SK-N-SH treated with all-trans-retinoic acid at 6 μM for 48 hours (cell line): ENCODE measurements around the gene DIABLO.
A peak's percentile ranks its signal among the peaks of the same experiment; 100 is the strongest.

Source experiments
- ATAC-seq: fragments of 200-7000 bp; cut with Tn5 transposase; 3 replicates; pipeline ENCODE4 v1.9.1; 2020; ENCODE audit warnings: mild to moderate bottlenecking, moderate library complexity
- ARNTL ChIP-seq: fragments of 450-650 bp; formaldehyde crosslinking; IDR thresholded peaks from 2 replicates; pipeline ENCODE4 v1.5.0; 2020; ENCODE audit warnings: low read depth, mild to moderate bottlenecking, moderate library complexity, borderline replicate concordance
- BACH2 ChIP-seq: fragments of 250-450 bp; sonication (Bioruptor Pico); IDR thresholded peaks from 2 replicates; pipeline ENCODE4 v1.9.0; 2021; ENCODE audit warnings: mild to moderate bottlenecking, borderline replicate concordance
- CSDC2 ChIP-seq: fragments of 250-450 bp; sonication (Bioruptor Pico); IDR thresholded peaks from 2 replicates; pipeline ENCODE4 v1.5.0; 2020; ENCODE audit warnings: mild to moderate bottlenecking, moderate library complexity
- ESRRG ChIP-seq: fragments of 250-450 bp; sonication (Bioruptor Pico); IDR thresholded peaks from 2 replicates; pipeline ENCODE4 v1.6.1; 2021; ENCODE audit warnings: mild to moderate bottlenecking
- GLIS3 ChIP-seq: fragments of 250-450 bp; sonication (Bioruptor Pico); IDR thresholded peaks from 2 replicates; pipeline ENCODE4 v1.5.0; 2020; ENCODE audit warnings: mild to moderate bottlenecking, moderate library complexity
- ISL1 ChIP-seq: fragments of 250-450 bp; sonication (Bioruptor Pico); IDR thresholded peaks from 2 replicates; pipeline ENCODE4 v2.1.2; 2022; ENCODE audit warnings: mild to moderate bottlenecking, moderate library complexity
- PPARA ChIP-seq: fragments of 250-450 bp; sonication (Bioruptor Pico); IDR thresholded peaks from 2 replicates; pipeline ENCODE4 v1.5.0; 2020; ENCODE audit warnings: mild to moderate bottlenecking, borderline replicate concordance
- RARB ChIP-seq: fragments of 250-450 bp; sonication (Bioruptor Pico); IDR thresholded peaks from 2 replicates; pipeline ENCODE4 v1.8.0; 2021; ENCODE audit warnings: mild to moderate bottlenecking, moderate library complexity
- SNAI2 ChIP-seq: fragments of 250-450 bp; sonication (Bioruptor Pico); IDR thresholded peaks from 2 replicates; pipeline ENCODE4 v1.5.0; 2020; ENCODE audit warnings: mild to moderate bottlenecking, moderate library complexity
- TCF4 ChIP-seq: fragments of 250-450 bp; sonication (Bioruptor Pico); IDR thresholded peaks from 2 replicates; pipeline ENCODE4 v1.8.0; 2021; ENCODE audit warnings: mild to moderate bottlenecking, moderate library complexity, borderline replicate concordance
- TOX ChIP-seq: fragments of 250-450 bp; sonication (Bioruptor Pico); IDR thresholded peaks from 2 replicates; pipeline ENCODE4 v1.8.0; 2021; ENCODE audit warnings: mild to moderate bottlenecking, moderate library complexity, borderline replicate concordance
- ZC3H10 ChIP-seq: fragments of 250-450 bp; sonication (Bioruptor Pico); IDR thresholded peaks from 2 replicates; pipeline ENCODE4 v1.5.1; 2021; ENCODE audit warnings: mild to moderate bottlenecking, moderate library complexity
- ZFP3 ChIP-seq: fragments of 250-450 bp; sonication (Bioruptor Pico); IDR thresholded peaks from 2 replicates; pipeline ENCODE4 v1.5.0; 2020; ENCODE audit warnings: mild to moderate bottlenecking, moderate library complexity
- ZNF565 ChIP-seq: fragments of 450-650 bp; formaldehyde crosslinking; conservative IDR thresholded peaks from 2 replicates; pipeline ENCODE4 v1.5.0; 2020; ENCODE audit warnings: low read depth, mild to moderate bottlenecking, moderate library complexity
- ZNF70 ChIP-seq: fragments of 450-650 bp; formaldehyde crosslinking; IDR thresholded peaks from 2 replicates; pipeline ENCODE4 v1.5.0; 2020; ENCODE audit warnings: mild to moderate bottlenecking, moderate library complexity
- TF ChIP-seq, protein P1 (sequence below): fragments of 250-450 bp; sonication (Bioruptor Pico); IDR thresholded peaks from 2 replicates; pipeline ENCODE4 v1.8.0; 2021; ENCODE audit warnings: low read depth, mild to moderate bottlenecking, moderate library complexity, borderline replicate concordance
- TF ChIP-seq, protein P2 (sequence below): fragments of 250-450 bp; sonication (Bioruptor Pico); IDR thresholded peaks from 2 replicates; pipeline ENCODE4 v1.5.0; 2020; ENCODE audit warnings: mild to moderate bottlenecking, moderate library complexity
- TF ChIP-seq, protein P3 (sequence below): fragments of 250-450 bp; sonication (Bioruptor Pico); IDR thresholded peaks from 2 replicates; pipeline ENCODE4 v1.8.0; 2020; ENCODE audit warnings: mild to moderate bottlenecking, moderate library complexity, borderline replicate concordance
- TF ChIP-seq, protein P4 (sequence below): fragments of 250-450 bp; sonication (Bioruptor Pico); IDR thresholded peaks from 2 replicates; pipeline ENCODE4 v1.5.1; 2021; ENCODE audit warnings: mild to moderate bottlenecking, moderate library complexity
- TF ChIP-seq, protein P5 (sequence below): fragments of 250-450 bp; sonication (Bioruptor Pico); IDR thresholded peaks from 2 replicates; pipeline ENCODE4 v1.5.1; 2020; ENCODE audit warnings: low read depth, mild to moderate bottlenecking, moderate library complexity

Gene DIABLO

DNA sequence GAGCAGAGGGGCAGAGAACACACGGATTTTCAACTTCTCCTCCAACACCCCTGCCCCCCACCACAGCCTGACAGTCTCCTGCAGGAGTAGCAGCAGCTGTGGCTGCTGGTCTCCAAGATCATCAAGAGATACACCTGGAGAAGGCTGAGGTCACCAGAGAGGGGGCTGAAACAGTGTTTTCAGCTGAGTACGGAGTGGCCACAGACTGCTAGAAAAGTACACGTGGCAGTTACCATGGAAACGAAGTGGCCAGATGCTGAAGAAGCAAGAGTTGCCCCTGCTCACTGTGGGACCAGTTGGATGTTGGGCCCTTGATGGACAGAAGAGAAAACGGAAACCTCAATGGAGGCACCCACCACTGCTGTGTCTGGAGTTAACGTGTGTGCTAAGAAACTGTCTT, 4.9 kb upstream of the DIABLO start:
- ATAC-seq = no peak
- TF ChIP-seq RARB (CRISPR knock-in tag) (no peak), ISL1 (CRISPR knock-in tag) (no peak), CSDC2 (CRISPR knock-in tag) (no peak), GLIS3 (CRISPR knock-in tag) (no peak)
- TF ChIP-seq, protein P1, sequence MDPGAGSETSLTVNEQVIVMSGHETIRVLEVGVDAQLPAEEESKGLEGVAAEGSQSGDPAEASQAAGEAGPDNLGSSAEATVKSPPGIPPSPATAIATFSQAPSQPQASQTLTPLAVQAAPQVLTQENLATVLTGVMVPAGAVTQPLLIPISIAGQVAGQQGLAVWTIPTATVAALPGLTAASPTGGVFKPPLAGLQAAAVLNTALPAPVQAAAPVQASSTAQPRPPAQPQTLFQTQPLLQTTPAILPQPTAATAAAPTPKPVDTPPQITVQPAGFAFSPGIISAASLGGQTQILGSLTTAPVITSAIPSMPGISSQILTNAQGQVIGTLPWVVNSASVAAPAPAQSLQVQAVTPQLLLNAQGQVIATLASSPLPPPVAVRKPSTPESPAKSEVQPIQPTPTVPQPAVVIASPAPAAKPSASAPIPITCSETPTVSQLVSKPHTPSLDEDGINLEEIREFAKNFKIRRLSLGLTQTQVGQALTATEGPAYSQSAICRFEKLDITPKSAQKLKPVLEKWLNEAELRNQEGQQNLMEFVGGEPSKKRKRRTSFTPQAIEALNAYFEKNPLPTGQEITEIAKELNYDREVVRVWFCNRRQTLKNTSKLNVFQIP = no peak
- TF ChIP-seq, protein P2, sequence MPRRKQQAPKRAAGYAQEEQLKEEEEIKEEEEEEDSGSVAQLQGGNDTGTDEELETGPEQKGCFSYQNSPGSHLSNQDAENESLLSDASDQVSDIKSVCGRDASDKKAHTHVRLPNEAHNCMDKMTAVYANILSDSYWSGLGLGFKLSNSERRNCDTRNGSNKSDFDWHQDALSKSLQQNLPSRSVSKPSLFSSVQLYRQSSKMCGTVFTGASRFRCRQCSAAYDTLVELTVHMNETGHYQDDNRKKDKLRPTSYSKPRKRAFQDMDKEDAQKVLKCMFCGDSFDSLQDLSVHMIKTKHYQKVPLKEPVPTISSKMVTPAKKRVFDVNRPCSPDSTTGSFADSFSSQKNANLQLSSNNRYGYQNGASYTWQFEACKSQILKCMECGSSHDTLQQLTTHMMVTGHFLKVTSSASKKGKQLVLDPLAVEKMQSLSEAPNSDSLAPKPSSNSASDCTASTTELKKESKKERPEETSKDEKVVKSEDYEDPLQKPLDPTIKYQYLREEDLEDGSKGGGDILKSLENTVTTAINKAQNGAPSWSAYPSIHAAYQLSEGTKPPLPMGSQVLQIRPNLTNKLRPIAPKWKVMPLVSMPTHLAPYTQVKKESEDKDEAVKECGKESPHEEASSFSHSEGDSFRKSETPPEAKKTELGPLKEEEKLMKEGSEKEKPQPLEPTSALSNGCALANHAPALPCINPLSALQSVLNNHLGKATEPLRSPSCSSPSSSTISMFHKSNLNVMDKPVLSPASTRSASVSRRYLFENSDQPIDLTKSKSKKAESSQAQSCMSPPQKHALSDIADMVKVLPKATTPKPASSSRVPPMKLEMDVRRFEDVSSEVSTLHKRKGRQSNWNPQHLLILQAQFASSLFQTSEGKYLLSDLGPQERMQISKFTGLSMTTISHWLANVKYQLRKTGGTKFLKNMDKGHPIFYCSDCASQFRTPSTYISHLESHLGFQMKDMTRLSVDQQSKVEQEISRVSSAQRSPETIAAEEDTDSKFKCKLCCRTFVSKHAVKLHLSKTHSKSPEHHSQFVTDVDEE = no peak
- TF ChIP-seq, protein P3, sequence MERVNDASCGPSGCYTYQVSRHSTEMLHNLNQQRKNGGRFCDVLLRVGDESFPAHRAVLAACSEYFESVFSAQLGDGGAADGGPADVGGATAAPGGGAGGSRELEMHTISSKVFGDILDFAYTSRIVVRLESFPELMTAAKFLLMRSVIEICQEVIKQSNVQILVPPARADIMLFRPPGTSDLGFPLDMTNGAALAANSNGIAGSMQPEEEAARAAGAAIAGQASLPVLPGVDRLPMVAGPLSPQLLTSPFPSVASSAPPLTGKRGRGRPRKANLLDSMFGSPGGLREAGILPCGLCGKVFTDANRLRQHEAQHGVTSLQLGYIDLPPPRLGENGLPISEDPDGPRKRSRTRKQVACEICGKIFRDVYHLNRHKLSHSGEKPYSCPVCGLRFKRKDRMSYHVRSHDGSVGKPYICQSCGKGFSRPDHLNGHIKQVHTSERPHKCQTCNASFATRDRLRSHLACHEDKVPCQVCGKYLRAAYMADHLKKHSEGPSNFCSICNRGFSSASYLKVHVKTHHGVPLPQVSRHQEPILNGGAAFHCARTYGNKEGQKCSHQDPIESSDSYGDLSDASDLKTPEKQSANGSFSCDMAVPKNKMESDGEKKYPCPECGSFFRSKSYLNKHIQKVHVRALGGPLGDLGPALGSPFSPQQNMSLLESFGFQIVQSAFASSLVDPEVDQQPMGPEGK (CRISPR knock-in tag) = no peak
- TF ChIP-seq, protein P4, sequence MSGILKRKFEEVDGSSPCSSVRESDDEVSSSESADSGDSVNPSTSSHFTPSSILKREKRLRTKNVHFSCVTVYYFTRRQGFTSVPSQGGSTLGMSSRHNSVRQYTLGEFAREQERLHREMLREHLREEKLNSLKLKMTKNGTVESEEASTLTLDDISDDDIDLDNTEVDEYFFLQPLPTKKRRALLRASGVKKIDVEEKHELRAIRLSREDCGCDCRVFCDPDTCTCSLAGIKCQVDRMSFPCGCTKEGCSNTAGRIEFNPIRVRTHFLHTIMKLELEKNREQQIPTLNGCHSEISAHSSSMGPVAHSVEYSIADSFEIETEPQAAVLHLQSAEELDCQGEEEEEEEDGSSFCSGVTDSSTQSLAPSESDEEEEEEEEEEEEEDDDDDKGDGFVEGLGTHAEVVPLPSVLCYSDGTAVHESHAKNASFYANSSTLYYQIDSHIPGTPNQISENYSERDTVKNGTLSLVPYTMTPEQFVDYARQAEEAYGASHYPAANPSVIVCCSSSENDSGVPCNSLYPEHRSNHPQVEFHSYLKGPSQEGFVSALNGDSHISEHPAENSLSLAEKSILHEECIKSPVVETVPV (CRISPR knock-in tag) = no peak

DNA sequence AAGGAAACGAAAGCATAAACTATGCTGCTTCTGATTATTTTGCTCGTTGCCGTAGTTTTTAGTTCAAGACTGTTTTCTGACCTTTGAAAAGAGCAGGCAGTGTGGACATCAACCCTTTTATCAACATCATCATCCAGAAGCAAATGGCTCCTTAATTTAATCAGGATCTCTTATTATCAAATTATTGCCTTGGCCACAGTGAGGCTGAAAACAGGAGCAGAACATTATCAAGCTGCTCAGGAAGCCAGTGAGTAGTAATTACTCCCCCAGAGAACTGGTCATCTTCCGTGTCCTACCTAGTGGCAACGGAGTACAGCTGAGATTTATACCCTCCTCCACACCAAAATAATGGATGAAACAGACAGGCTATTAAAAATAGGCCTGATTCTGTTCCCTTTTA, 2.2 kb upstream of the DIABLO start:
- peak; percentile 1; the same call in 1 of the 3 replicates for ATAC-seq
- TF ChIP-seq SNAI2 (CRISPR knock-in tag) (peak; percentile 71; the same call in 1 of the 2 replicates), ISL1 (CRISPR knock-in tag) (peak; percentile 99), TOX (CRISPR knock-in tag) (no peak), PPARA (0 out of 2 replicates have a peak, but pooled peaks have one; percentile 38), ZNF70 (CRISPR knock-in tag) (no peak), RARB (CRISPR knock-in tag) (no peak), ARNTL (CRISPR knock-in tag) (no peak), ZNF565 (CRISPR knock-in tag) (no peak), GLIS3 (CRISPR knock-in tag) (peak; percentile 95; the same call in 1 of the 2 replicates), BACH2 (CRISPR knock-in tag) (no peak), ZC3H10 (CRISPR knock-in tag) (no peak), ZFP3 (peak; percentile 53; the same call in 1 of the 2 replicates), TCF4 (CRISPR knock-in tag) (peak; percentile 96), ESRRG (CRISPR knock-in tag) (peak; percentile 78; the same call in 1 of the 2 replicates)
- TF ChIP-seq, protein P4 (CRISPR knock-in tag) = peak; percentile 64; the same call in 1 of the 2 replicates
- TF ChIP-seq, protein P5, sequence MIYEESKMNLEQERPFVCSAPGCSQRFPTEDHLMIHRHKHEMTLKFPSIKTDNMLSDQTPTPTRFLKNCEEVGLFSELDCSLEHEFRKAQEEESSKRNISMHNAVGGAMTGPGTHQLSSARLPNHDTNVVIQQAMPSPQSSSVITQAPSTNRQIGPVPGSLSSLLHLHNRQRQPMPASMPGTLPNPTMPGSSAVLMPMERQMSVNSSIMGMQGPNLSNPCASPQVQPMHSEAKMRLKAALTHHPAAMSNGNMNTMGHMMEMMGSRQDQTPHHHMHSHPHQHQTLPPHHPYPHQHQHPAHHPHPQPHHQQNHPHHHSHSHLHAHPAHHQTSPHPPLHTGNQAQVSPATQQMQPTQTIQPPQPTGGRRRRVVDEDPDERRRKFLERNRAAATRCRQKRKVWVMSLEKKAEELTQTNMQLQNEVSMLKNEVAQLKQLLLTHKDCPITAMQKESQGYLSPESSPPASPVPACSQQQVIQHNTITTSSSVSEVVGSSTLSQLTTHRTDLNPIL (CRISPR knock-in tag) = no peak
- TF ChIP-seq, protein P2 = peak; percentile 90
